HG03045 (cell line): ENCODE measurements around the gene ZNF418.
A peak's percentile ranks its signal among the peaks of the same experiment; 100 is the strongest.

Source experiments
- ATAC-seq: cut with Tn5 transposase; IDR thresholded peaks from one replicate; pipeline ENCODE4 v1.9.1; 2021; ENCODE audit warnings: mild to moderate bottlenecking, moderate library complexity; ENCODE audit not compliant: unreplicated experiment

Gene ZNF418

DNA sequence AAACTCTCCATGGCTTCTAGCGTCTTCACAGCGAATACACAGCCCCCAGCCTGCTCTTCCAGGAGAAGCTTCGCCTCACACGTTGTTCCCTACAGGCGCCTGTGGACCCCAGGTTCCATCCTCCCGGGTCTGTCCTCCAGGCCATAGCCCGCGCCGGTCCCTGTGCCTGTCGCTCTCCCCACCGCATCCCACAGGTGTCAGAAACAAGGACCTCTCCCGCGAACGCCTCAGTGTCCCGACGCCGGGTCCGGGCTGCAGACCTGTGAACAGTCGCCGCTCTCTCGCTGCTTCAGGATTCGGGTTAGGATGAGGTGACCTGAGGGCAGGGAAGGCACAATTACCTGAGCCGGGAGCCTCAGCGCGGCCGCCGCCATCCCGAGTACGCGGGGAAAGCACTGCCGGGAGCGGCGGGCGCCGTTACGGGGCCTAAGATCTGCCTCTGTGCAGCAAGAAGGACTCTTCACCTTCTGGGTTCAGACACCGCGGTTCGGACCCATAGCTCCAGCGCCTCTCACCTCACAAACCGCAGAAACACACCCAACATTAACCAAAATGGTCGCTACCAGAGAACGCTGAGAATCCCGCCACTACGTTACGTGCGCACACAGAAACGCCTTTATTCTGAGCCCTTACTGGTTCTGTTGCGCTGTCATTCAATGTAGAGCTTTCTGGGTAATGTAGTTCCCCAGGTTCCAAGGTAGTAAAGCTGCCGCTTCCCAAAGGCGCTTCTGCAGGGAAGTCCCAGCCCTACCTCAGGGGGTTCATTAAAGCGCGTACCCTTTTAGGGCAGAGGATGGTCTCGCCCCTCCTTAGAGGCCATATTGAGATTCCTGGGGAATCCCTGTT is at the start of gene ZNF418:
TSS of gene ZNF418 (minus strand) at position 583 of the 846 bp plus-strand sequence. CDS start 1,580 bp downstream, outside the sequence.
- ATAC-seq: no peak

DNA sequence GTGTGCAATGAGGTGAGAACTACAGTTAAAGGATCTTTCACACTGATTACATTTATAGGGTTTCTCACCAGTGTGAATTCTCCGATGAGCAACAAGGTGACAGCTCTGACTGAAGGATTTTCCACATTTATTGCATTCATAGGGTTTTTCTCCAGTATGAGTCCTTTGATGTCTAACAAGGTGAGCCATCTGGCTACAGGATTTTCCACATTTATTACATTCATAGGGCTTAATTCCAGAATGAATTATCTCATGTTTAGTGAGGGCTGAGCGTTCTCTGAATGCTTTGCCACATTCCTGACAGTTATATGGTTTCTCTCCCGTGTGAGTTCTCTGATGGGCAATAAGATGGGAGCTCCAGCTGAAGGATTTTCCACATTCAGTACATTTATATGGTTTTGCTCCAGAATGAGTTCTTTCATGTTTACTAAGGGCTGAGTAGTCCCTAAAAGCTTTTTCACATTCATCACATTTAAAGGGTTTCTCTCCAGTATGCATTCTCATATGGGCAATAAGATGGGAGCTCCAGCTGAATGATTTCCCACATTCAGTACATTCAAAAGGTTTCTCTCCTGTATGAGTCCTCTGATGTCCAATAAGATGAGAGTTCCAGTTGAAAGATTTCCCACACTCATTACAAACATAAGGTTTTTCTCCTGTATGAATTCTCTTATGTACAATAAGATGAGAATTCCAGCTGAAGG is 43.5 kb upstream of the ZNF418 start:
- ATAC-seq: no peak

DNA sequence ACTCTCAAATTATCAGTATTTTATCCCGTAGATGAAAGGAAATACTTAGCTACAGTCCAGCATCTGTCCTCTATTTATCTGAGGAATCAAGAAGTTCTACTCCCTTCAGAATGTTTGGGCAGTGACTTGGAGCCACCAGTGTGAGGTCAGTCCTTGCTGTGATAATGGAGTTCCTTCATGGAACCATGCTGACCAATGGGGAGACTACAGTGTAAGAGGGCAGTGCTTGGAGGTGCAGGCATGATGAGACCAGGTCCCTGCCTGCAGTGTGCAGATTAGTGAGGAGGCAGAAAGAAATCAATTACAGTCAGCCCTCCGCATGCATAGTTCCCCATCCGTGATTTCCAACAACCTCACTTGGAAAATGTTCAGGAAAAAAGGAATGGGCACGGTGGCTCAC is 39.2 kb upstream of the ZNF418 start, which contains the start of gene C19orf18:
TSS of gene C19orf18 (minus strand) at position 101 of the 400 bp plus-strand sequence. CDS start 102 bp downstream, outside the sequence.
- ATAC-seq: no peak

DNA sequence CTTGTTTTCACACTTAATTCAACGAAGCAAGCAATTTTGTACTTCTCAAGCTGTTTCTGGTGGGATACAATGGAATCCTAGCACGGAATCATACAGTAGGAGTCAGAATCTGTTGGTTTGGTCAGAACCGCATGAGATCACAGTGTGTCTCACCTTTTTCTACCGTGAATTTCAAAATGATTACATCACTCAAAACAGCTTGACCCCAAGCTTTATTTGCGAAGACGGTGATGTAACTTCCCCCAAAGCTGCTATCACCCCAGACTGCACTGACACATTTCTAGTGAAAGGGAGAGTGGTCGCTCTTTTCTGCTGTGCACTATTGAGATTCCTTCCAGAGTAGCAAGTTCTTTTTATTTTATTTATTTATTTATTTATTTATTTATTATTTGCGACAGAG is 29.6 kb upstream of the ZNF418 start:
- ATAC-seq: no peak

DNA sequence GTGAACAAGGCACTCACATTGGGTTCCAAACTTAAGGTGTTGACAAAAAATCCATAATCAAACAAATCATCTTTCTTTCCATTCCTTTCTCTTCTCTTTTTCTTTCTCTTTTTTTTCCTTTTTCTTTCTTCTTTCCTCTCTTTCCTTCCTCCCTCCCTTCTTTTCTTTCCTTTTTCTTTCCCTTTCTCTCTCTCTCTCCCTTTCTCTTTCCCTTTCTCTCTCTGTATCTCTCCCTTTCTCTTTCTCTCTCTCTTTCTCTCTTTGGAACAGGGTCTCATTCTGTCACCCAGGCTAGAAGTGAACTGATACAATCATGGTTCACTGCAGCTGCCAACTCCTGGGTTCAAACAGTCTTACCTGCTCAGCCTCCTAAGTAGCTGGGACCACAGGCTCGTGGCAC is 26.6 kb upstream of the ZNF418 start:
- ATAC-seq: no peak

DNA sequence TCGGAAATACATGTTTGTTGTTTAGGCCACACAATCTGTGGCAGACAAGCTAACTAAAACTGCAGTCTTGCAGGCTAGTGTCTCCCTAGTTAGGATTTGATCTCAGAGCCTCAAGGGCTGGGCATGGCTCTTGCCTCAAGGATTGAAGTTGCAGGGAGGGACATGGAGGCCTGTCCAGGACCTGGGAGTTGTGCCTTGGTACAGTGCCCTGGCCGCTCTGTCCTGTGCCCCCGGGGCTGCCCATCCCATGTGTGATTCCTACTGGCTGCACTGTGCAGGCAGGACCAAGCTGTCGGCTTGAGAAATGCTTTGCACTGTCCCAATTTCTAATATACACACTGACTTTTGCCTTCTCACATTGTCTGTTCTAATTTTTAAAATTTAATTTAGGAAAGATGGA is 19.8 kb upstream of the ZNF418 start:
- no peak for ATAC-seq

DNA sequence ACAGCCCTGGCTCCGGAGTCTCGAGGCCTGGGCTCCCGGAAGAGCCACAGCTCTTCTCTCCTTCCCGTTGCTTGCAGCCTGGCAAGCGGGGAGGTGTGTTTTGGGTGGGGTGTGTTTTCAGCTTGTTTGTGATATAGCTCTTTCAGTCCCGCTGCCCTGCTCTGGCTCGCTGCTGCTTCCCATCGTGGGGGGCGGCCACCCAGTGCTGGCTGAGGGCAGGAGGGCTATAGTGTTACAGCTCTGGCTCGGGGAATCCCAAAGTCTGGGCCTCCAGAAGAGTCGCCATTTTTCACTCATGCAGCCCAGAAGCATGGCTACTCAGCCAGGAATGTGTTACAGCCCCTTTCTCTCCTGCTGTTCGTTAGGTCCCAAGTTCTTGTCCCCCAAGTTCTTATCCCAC is 14.5 kb upstream of the ZNF418 start:
- ATAC-seq: no peak

DNA sequence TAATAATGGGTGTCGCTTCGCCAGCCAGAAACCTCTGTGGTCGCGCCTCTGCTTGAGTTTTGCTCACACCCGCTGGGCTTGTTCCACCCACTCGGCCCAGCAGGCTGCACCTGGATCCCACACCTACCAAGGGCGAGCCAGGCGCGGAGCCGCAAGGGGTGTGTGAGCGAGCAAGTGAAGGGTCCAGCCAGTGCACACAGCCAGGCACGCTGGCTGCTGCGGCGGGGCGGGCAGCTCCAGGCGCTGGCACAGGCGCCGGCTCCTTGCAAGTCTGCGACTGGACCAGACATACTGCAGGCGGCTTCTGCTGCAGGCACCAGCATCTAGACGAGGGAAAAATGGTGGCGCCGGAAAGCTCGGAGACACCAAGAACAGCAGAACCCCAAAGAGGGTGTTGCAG is 14.1 kb upstream of the ZNF418 start:
- ATAC-seq: no peak

DNA sequence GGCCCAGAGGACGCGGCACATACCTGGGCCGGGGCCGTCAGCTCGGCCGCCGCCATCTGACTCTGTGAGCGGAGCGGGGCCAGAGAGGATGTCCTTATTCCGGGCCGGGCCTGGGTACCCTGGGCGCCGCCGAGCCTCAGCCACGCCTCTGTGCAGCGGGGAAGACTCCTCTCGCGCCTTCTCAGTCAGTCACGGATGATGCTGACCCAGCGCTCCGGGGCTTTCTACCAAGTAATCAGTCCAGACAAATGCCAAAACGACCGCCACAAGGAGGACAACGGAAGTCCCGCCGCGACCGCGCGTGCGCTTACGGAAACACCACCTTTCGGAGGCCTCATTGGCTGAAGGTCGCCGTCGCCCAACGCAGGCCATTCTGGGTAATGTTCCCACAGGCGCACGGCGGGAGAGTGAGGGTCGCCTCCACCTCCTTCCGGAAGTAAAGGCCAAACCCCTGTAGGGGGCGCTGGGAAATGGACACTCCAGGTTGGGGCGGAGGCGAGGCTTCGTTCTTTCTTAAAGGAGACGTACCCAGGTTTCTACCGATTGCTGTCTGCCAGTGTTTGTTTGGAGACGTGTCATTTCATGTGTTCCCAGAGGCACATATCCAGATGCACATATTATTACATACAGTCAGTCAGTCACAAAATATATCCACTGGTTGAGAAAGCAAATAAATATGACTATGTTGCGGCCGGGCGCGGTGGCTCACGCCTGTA is 12.4 kb upstream of the ZNF418 start, which contains the start of gene ZNF256:
TSS of gene ZNF256 (minus strand) at position 288 of the 716 bp plus-strand sequence. CDS start at position 56, 232 bp downstream.
- peak; percentile 82 for ATAC-seq

DNA sequence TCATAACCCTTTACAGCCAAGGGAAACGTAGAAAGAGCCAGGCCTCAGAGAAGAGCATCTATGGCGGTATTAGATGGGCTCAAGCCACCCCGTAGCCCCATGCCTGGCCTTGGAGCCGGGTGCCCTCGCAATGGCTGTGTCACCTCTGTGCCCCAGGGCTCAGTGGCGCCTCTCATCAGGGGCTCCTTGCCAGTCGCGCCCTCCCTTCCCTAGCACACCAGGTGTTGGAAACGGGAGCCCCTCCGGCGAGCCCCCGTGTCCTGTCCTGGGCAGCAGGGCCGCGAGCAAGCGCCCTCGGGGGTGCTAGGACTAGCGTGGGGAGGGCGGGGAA is 11.9 kb upstream of the ZNF418 start:
- no peak for ATAC-seq

DNA sequence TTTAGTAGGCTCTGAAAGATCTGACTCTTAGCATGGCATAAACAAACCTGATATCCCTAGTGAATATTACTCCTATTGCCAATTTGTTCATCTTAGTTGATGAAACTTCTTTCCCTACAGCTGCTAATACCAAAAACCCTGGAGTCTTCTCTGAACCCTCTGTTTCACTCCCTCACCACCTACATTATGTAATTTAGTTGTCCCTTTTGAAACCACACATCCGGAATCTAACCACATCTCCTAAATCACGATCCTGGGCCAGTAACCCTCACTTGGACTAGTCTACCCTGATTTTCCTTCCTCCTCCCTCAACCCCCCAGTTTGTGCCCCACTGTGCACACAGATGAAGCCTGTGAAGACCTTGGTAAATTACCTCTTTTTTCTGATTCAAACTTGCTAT is 11.1 kb upstream of the ZNF418 start:
- ATAC-seq: no peak

DNA sequence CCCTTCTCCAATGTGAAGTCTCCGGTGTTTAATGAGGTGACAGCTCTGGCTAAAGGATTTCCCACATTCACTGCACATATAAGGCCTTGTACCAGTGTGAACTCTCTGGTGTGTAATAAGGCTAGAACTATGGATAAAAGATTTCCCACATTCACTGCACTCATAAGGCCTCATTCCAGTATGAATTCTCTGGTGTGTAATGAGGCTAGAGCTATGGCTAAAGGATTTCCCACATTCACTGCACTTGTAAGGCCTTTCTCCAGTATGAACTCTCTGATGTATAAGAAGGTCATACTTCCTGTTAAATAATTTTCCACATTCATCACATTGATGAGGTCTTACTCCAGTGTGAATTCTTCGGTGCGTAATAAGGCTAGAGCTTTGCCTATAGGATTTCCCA is 6.4 kb upstream of the ZNF418 start:
- no peak for ATAC-seq

DNA sequence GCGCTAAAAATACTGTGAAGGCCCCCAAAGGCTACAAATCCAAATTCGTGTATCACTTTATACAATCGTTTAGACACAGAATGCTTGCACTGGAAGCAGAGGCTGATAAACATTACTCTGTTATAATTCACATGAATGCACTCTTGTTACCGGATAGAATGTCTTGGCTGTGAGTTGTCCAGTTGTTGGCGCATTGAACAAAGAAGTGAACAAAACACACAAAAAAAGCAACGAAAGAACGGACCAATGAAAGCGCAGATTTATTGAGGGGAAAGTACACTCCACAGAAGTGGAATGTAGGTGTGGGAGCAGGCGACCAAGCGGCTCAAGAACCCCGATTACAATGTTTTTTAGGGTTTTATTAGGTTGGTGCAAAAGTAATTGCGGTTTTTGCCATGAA is 529 bp upstream of the ZNF418 start:
- ATAC-seq: no peak

DNA sequence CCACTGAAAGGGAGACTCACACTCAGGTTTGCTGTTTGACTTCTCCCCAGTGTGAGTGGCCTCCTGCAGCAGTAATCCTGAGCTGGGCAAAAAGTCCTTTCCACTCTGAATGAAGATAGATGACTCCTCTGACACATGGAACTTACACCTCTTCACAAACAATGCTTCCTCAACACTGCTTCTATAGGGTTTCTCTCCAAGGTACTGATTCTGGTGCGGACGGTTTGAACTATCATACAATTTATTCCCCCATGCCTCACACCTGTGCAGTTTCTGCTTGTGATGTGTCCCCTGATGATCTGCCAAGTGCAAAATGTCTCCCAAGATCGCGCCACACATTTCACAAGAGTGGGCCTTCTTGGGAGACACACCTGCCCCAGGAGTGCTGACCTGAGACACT is 7.6 kb downstream of the ZNF418 start:
- no peak for ATAC-seq

DNA sequence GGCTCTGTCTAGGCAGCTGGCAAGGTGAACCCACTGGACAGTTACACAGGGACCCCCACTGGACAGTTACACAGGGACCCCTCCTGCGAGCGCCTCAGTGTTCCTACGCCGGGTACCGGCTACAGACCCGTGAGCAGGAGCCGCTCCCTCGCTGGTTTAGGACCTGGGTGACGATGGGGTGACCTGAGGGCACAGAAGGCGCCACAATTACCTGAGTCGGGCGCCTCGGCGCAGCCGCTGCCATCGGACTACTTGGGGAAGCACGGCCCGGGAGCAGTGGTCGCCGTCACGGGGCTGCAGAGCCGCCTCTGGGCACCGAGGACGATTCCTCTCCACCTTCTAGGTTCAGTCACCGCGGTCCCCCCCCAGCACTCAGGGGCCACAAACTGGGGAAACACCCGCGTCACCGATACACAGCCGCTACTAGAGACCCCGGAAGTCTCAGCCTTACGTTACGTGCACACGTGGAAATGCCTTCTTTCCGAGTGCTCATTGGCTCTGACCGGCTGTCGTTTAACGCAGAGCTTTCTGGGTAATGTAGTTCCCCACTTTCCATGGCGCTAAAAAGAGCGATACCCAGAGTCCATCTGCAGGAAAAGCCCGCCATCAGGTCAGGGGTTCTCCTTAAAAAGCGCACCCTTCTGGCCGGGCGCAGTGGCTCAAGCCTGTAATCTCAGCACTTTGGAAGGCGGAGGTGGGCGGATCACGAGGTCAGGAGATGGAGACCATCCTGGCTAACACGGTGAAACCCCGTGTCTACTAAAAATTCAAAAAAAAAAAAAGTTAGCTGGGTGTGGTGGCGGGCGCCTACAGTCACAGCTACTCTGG is 18.8 kb downstream of the ZNF418 start, which contains the start of gene ZNF417:
TSS of gene ZNF417 (minus strand) at position 425 of the 828 bp plus-strand sequence. CDS start at position 244, 181 bp downstream.
- peak; percentile 97 for ATAC-seq

DNA sequence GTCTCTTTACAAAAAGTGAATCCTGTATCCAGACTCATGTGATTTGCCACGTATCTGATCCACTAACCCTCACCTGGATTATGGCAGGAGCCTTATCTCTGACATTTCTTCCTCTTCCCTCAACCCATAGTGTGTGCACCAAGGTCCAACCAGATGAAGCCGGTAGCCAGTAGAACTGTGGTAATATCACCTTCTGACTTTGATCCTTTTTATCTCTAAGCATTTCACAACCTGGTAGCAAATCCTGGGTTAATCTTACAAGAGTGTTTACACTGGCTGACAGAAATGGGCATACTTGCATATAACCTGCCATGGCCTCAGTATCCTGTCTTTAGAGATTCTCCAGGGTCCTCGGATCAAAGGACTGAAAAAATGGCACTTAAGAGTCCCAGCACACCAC is 20.7 kb downstream of the ZNF418 start:
- ATAC-seq: no peak

DNA sequence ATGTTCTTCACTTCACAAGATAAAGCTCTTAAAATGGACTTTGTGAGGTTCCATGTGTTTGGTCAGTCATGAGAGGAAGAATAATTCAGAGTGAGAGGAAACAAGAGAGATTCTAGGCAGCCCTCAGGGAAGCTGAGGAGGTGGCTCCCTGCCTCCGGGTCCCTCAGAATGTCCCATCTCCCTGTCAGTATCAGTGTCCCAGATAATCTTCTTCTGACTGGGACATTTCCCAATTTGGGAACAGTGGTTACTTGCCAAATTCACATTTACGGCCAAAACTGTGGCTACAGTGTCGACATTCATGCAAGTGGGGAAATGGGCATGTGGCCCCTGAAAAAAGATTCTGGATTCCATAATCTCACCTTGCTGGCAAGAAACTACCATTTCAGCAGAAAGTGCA is 27.8 kb downstream of the ZNF418 start:
- ATAC-seq: no peak

DNA sequence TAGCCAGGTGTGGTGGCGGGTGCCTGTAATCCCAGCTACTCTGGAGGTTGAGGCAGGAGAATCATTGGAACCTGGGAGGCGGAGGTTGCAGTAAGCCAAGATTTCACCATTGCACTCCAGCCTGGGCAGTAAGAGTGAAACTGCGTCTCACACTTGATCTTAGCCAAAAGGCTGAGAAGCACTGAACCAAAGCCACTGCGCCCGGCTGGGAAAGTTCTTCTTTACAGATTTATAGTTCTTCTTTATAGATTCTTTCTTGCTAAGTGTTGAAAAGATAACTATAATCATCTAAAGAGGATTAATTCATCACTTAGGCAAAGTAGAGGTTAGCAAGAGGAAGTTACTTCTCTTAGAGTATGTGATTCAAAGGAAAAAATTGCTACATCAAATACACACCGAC is 29.9 kb downstream of the ZNF418 start:
- no peak for ATAC-seq

DNA sequence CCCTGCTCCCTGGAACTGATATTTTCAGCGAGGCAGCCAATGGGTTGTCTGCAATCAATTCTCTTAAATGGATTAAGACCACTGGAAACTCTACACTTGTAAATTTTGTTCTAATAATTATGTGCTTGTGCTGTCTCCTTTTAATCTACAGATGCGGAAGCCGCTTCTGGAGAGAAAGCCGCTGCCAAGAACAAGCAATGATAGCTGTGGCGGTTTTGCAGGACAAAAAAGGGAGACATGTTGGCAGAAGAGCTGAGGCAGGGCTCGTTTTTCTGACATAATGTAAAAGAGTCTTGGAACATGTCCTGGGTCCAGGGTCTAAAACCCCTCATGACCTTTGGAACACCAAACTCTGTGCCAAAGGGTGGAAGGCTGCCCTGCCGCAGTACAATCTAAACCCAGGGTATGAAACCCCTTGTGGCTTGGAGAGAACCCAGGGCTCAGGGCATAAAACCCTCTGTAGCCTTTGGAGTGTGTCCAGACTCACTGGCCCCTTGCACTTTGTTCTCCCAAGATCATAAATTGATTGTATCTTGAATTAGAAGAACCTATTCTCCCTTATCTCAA is 31.5 kb downstream of the ZNF418 start:
- no peak for ATAC-seq

DNA sequence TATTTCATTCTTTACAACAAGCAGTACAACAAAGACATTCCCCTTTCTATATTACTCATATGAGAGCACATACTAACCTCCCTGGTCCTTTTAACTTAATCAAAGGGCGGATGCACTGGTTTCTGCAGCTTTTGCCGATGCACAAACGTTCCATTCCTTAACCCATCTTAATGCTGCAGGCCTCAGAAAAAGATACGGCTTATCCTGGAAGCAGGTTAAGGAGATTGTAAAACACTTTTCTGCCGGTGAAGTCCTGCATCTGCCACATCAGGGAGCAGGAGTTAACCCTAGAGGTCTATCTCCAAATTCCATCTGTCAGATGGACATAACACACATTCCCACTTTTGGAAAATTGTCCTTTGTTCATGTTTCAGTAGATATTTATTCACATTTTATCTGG is 34.9 kb downstream of the ZNF418 start:
- no peak for ATAC-seq
